NB4 (cell line): ENCODE data around the gene CMC2.

Source experiments
- CTCF ChIP-seq: IDR thresholded peaks from one replicate; pipeline ENCODE4 v1.5.1; 2012; ENCODE audit warnings: low read depth, low read length
- MAX ChIP-seq: IDR thresholded peaks from 2 replicates; pipeline ENCODE4 v1.6.1; 2011; ENCODE audit warnings: low read depth, low read length

GRCh38 chr16:80993307-80993706 lies 13.4 kb downstream of the CMC2 start:
- TF ChIP-seq CTCF (no peak), MAX (no peak)
